Keratinocyte (primary cell): ENCODE data around the gene APOBR.
"Not testable (repeated sequence)": the region's sequence is repeated elsewhere in the genome, so short reads cannot be mapped to it uniquely, and the experiment has no call there.

Experiments
- EZH2 ChIP-seq: IDR thresholded peaks from one replicate; pipeline ENCODE4 v1.6.1; 2012; ENCODE audit warnings: inconsistent platforms, mild to moderate bottlenecking, low read length, moderate library complexity
- TF ChIP-seq, protein P1 (sequence below), 3 experiments: IDR thresholded peaks in 1 of 3; conservative IDR thresholded peaks in 1 of 3; optimal IDR thresholded peaks in 1 of 3; 2 replicates in 2 of 3; 3 replicates in 1 of 3; pipeline versions ENCODE3 to v1.5.1; 2011; ENCODE audit warnings: low read length in 3 of 3, mild to moderate bottlenecking in 3 of 3, moderate library complexity in 2 of 3, control low read depth in 1 of 3, inconsistent platforms in 1 of 3; ENCODE audit not compliant: insufficient read depth in 2 of 3; ENCODE audit errors: extremely low read depth in 1 of 3

DNA sequence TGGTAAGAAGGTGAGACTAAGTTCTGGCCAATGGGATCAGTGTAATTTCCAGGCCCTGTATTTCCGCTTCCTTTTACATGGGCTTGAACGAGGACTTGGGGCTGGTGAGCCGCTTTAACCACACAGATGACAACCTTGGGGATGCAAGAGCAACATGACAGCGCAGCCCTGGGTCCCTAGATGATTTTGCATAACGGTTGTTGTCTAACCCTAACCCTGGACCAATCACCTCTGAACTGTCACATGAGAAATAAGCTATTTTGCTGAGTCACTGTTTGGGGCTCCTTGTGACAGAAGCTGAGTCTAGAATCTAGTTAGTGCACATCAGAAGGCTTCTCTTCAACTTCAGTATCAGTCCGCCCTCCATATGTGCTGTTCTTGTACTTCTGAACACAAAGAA, 47.4 kb upstream of the APOBR start:
- TF ChIP-seq, protein P1, sequence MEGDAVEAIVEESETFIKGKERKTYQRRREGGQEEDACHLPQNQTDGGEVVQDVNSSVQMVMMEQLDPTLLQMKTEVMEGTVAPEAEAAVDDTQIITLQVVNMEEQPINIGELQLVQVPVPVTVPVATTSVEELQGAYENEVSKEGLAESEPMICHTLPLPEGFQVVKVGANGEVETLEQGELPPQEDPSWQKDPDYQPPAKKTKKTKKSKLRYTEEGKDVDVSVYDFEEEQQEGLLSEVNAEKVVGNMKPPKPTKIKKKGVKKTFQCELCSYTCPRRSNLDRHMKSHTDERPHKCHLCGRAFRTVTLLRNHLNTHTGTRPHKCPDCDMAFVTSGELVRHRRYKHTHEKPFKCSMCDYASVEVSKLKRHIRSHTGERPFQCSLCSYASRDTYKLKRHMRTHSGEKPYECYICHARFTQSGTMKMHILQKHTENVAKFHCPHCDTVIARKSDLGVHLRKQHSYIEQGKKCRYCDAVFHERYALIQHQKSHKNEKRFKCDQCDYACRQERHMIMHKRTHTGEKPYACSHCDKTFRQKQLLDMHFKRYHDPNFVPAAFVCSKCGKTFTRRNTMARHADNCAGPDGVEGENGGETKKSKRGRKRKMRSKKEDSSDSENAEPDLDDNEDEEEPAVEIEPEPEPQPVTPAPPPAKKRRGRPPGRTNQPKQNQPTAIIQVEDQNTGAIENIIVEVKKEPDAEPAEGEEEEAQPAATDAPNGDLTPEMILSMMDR (optimal IDR thresholded peaks at IDR 0.05 in 1 of 3, IDR thresholded peaks at IDR 0.05 in 1 of 3, conservative IDR thresholded peaks at IDR 0.05 in 1 of 3; ENCODE audit: extremely low read depth in 1 of 3, insufficient read depth in 2 of 3, low read length in 3 of 3) = not testable (repeated sequence)
- not testable (repeated sequence) for TF ChIP-seq EZH2
